GM12872 (cell line): ENCODE measurements around the gene PHF20.

Source experiments
- CTCF ChIP-seq: IDR thresholded peaks from 3 replicates; pipeline ENCODE4 v1.5.1; 2011; ENCODE audit warnings: low read depth, mild to moderate bottlenecking, low read length, moderate library complexity; ENCODE audit not compliant: insufficient read depth

Gene PHF20

GRCh38 chr20:35854713-35855348 is 83.0 kb downstream of the PHF20 start:
- TF ChIP-seq CTCF, result no peak

- no peak for TF ChIP-seq CTCF
Measured at GRCh38 chr20:35856866-35857265, 85.1 kb downstream of the PHF20 start.

- TF ChIP-seq CTCF, result no peak
Measured at GRCh38 chr20:35866418-35867202, 94.8 kb downstream of the PHF20 start.

- no peak for TF ChIP-seq CTCF
Measured at GRCh38 chr20:35870541-35871258, 98.9 kb downstream of the PHF20 start.

- no peak for TF ChIP-seq CTCF
Measured at GRCh38 chr20:35871259-35871771, 99.5 kb downstream of the PHF20 start.

- no peak for TF ChIP-seq CTCF
Measured at GRCh38 chr20:35876033-35876320, 104.2 kb downstream of the PHF20 start.

- TF ChIP-seq CTCF, result no peak
Measured at GRCh38 chr20:35877611-35878010, 105.8 kb downstream of the PHF20 start.
